ENCODE measurements around the gene TMEM255B.

DNA sequence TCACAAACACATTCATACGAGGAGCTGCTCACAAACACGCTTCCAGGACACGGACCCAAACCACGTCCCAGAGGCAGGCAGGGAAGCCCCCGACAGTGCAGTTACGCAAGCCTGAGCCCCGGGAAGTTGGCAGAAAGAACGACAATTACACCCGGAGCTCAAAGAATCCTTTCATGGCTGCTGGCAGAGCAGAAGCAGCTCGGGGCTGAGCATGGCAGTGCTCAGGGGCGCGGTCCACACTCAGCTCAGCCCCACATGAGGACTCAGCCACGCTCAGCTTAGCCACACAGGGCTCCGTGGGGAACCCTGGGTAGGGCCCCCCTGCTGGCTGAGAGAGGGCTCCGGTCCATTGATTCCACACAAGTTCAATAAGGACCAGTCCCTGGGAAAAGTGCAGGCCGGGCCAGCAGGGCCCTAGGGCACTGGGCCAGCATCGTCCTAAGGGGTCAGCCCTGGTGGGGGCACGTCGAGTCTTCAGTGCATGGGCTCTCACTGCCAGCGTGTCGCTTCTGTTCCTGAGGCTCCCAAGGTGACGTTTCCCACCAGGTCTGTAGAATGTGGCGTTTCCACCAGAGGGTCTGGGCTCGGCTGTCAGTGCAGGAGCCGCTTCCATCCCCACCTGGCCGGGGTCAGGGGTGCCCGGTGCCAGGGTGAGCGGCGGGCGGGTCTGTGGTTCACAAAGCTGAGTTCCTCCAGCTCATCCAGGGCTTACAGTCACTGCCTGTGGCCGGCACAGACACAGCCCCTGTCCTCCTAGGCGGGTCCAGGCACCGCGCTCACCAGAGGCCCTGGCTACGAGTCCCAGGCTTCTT is 81.7 kb downstream of the TMEM255B start:
- TF ChIP-seq, protein P1, sequence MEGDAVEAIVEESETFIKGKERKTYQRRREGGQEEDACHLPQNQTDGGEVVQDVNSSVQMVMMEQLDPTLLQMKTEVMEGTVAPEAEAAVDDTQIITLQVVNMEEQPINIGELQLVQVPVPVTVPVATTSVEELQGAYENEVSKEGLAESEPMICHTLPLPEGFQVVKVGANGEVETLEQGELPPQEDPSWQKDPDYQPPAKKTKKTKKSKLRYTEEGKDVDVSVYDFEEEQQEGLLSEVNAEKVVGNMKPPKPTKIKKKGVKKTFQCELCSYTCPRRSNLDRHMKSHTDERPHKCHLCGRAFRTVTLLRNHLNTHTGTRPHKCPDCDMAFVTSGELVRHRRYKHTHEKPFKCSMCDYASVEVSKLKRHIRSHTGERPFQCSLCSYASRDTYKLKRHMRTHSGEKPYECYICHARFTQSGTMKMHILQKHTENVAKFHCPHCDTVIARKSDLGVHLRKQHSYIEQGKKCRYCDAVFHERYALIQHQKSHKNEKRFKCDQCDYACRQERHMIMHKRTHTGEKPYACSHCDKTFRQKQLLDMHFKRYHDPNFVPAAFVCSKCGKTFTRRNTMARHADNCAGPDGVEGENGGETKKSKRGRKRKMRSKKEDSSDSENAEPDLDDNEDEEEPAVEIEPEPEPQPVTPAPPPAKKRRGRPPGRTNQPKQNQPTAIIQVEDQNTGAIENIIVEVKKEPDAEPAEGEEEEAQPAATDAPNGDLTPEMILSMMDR (conservative IDR thresholded peaks at IDR 0.05; ENCODE audit: low read length): no peak
- TF ChIP-seq EZH2phosphoT487 (IDR thresholded peaks at IDR 0.05; ENCODE audit: borderline replicate concordance): no peak
